GM12878 (cell line): ENCODE results near the gene TELO2.

Experiments used
- CTCF ChIP-seq, 3 experiments: IDR thresholded peaks in 2 of 3; conservative IDR thresholded peaks in 1 of 3; 2 replicates each; pipeline ENCODE4 v1.5.1; 2011; ENCODE audit warnings: low read depth in 3 of 3, low read length in 3 of 3, mild to moderate bottlenecking in 3 of 3, control low read depth in 2 of 3, moderate library complexity in 2 of 3, inconsistent platforms in 1 of 3, mixed read lengths in 1 of 3; ENCODE audit not compliant: control insufficient read depth in 2 of 3, insufficient read depth in 1 of 3; ENCODE audit errors: extremely low read depth in 1 of 3
- E2F4 ChIP-seq: IDR thresholded peaks from 2 replicates; pipeline ENCODE4 v1.6.1; 2012; ENCODE audit warnings: low read depth, low read length, improper control_type of control experiment
- FOXM1 ChIP-seq: IDR thresholded peaks from 2 replicates; pipeline ENCODE4 v1.6.1; 2012; ENCODE audit warnings: low read depth, mild to moderate bottlenecking, inconsistent platforms, low read length, moderate library complexity
- NR2C1 ChIP-seq: fragments of 450-650 bp; IDR thresholded peaks from 2 replicates; pipeline ENCODE4 v1.6.1; 2017; ENCODE audit warnings: antibody characterized with exemption, mild to moderate bottlenecking, moderate library complexity
- NR2C2 ChIP-seq: IDR thresholded peaks from 2 replicates; pipeline ENCODE4 v1.6.1; 2011; ENCODE audit warnings: borderline replicate concordance, low read depth; ENCODE audit not compliant: control insufficient read depth, insufficient read length

GRCh38 chr16:1466968-1467521 is 26.1 kb upstream of the TELO2 start:
- TF ChIP-seq CTCF (IDR thresholded peaks at IDR 0.05 in 2 of 3, conservative IDR thresholded peaks at IDR 0.05 in 1 of 3; ENCODE audit: control insufficient read depth in 2 of 3, extremely low read depth in 1 of 3, insufficient read depth in 1 of 3, low read depth in 3 of 3, low read length in 3 of 3) (no peak), FOXM1 (no peak), NR2C1 (no peak), NR2C2 (no peak), E2F4 (no peak)
